C4-2B (cell line): ENCODE measurements around the gene CLEC1A.

ENCODE experiments used
- H3K27ac ChIP-seq: fragments of 450-650 bp; 2 replicates; pipeline ENCODE4 v1.5.1; 2017
- CTCF ChIP-seq: fragments of 450-650 bp; conservative IDR thresholded peaks from 2 replicates; pipeline ENCODE4 v1.5.1; 2017; ENCODE audit warnings: mild to moderate bottlenecking
- ZFX ChIP-seq: fragments of 450-650 bp; IDR thresholded peaks from 2 replicates; pipeline ENCODE4 v1.6.1; 2017

CLEC1A gene

GRCh38 chr12:10088031-10088430 lies 10.8 kb downstream of the CLEC1A start:
- TF ChIP-seq ZFX (no peak), CTCF (no peak)
- no peak overlapping the region for H3K27ac ChIP-seq

GRCh38 chr12:10086387-10086786 lies 12.4 kb downstream of the CLEC1A start:
- TF ChIP-seq CTCF (no peak), ZFX (no peak)
- H3K27ac ChIP-seq: no peak overlapping the region

- no peak overlapping the region for H3K27ac ChIP-seq
- TF ChIP-seq CTCF: no peak
- TF ChIP-seq ZFX: no peak
Observed at GRCh38 chr12:10084733-10085132, 14.1 kb downstream of the CLEC1A start.

GRCh38 chr12:10082117-10082874 lies 16.5 kb downstream of the CLEC1A start:
- no peak for TF ChIP-seq ZFX
- no peak for TF ChIP-seq CTCF
- no peak overlapping the region for H3K27ac ChIP-seq

GRCh38 chr12:10075451-10075850 lies 23.3 kb downstream of the CLEC1A start:
- TF ChIP-seq ZFX (no peak), CTCF (no peak)
- H3K27ac ChIP-seq: no peak overlapping the region

GRCh38 chr12:10073261-10073660 lies 25.5 kb downstream of the CLEC1A start:
- TF ChIP-seq ZFX (no peak), CTCF (no peak)
- H3K27ac ChIP-seq: no peak overlapping the region

GRCh38 chr12:10072131-10072530 lies 26.7 kb downstream of the CLEC1A start:
- TF ChIP-seq ZFX (no peak), CTCF (no peak)
- no peak overlapping the region for H3K27ac ChIP-seq
